ENCODE results near the gene LRIG3. TPM values are rescaled to one million over a fixed set of nuclear protein-coding genes. Genes with fewer than 3 reads are reported as not detected.

LRIG3 gene
- polyA plus RNA-seq, 3 donors, result not detected

DNA sequence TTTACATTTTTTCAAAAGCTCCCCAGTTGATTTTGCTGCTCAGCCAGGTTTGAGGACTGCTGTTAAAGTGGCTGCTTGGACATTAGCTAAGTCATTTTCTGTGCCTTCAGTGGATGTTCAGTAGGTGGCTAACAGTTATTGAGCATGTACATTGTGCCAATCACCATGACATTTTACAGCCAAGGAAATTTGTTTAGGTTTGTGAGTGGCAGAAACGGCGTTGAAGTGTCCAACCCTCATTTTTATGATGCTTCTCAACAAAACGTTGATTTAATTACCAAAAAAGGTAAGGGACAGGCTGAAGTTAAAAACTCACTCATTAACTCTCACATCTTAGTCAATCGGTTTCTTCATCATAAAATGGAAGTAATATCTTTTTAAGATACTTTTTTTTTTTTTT, 37.0 kb upstream of the LRIG3 start:
- H2AFZ ChIP-seq (ENCODE audit: insufficient read depth, low read depth, low read length, poor library complexity, severe bottlenecking), result no peak overlapping the region
- Mint-ChIP-seq H3K4me3 (no peak overlapping the region), H3K27me3 (ENCODE audit: low read depth in 3 of 3) (no peaks in the 10 kb centered on the region), H3K4me1 (no peaks in the 10 kb centered on the region), H3K9me3 (peaks cover 0 to 2% (median 0%) of the 10 kb centered on the region in 7 donors), H3K27ac (no peak overlapping the region), H3K36me3 (no peaks in the 10 kb centered on the region)
- TF ChIP-seq, protein P1, sequence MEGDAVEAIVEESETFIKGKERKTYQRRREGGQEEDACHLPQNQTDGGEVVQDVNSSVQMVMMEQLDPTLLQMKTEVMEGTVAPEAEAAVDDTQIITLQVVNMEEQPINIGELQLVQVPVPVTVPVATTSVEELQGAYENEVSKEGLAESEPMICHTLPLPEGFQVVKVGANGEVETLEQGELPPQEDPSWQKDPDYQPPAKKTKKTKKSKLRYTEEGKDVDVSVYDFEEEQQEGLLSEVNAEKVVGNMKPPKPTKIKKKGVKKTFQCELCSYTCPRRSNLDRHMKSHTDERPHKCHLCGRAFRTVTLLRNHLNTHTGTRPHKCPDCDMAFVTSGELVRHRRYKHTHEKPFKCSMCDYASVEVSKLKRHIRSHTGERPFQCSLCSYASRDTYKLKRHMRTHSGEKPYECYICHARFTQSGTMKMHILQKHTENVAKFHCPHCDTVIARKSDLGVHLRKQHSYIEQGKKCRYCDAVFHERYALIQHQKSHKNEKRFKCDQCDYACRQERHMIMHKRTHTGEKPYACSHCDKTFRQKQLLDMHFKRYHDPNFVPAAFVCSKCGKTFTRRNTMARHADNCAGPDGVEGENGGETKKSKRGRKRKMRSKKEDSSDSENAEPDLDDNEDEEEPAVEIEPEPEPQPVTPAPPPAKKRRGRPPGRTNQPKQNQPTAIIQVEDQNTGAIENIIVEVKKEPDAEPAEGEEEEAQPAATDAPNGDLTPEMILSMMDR (IDR thresholded peaks at IDR 0.05), result no peak
- no peak overlapping the region for H3K9ac ChIP-seq (ENCODE audit: insufficient read depth, low read length, poor library complexity, severe bottlenecking)
- H3K27me3 ChIP-seq (ENCODE audit: control insufficient read depth in 2 of 2, insufficient read depth in 2 of 2, low read length in 2 of 2), result no peaks in the 10 kb centered on the region
- no CpG with 5 or more reads among the region's 4 CpGs for WGBS (ENCODE audit: insufficient coverage)
- intact Hi-C loops (cut with micrococcal nuclease), result no loop called here
- no peak for DNase-seq
- no peaks in the 10 kb centered on the region for H4K20me1 ChIP-seq (ENCODE audit: insufficient read depth, low read length)
- H3K79me2 ChIP-seq (ENCODE audit: insufficient read depth, low read length), result no peaks in the 10 kb centered on the region
- H3K36me3 ChIP-seq (replicated peaks in 1 of 2; ENCODE audit: control insufficient read depth in 1 of 2, insufficient read depth in 2 of 2, low read length in 2 of 2), result no peaks in the 10 kb centered on the region
- no peaks in the 10 kb centered on the region for H3K4me1 ChIP-seq (ENCODE audit: control insufficient read depth in 1 of 2, insufficient read depth in 2 of 2, low read length in 2 of 2)
- no peaks in the 10 kb centered on the region for H3K9me3 ChIP-seq (replicated peaks in 1 of 2; ENCODE audit: control insufficient read depth in 1 of 2, insufficient read depth in 1 of 2, low read length in 2 of 2)
- no peak overlapping the region for H3K4me3 ChIP-seq (replicated peaks in 1 of 3; ENCODE audit: low read depth in 2 of 3, low read length in 3 of 3)
- H3K27ac ChIP-seq (ENCODE audit: low read depth in 1 of 2, low read length in 2 of 2), result no peak overlapping the region
- no peak overlapping the region for H3K4me2 ChIP-seq (replicated peaks; ENCODE audit: extremely low read depth, low read length, poor library complexity, severe bottlenecking)

DNA sequence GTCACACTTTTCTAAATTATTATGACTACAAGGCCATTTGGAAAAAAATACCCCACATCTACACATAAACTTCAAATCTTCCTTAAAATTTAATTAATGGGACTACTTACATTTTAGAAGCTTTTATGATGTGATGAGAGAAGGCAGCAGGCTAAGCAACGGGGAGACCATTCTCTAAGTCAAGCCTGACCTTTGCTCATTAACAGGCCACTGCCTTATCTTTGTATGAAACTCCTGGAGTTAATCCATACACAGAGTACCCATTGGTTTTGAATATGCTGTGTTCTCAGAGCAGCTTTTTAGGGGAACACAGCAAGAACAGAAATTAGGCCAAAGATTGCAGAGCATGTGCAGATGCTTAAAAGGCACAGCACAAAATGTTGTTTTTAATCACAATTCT, 35.5 kb upstream of the LRIG3 start:
- Mint-ChIP-seq H3K4me3 (no peak overlapping the region), H3K27ac (no peak overlapping the region), H3K36me3 (no peaks in the 10 kb centered on the region), H3K27me3 (ENCODE audit: low read depth in 3 of 3) (no peaks in the 10 kb centered on the region), H3K9me3 (peaks cover 0 to 3% (median 0%) of the 10 kb centered on the region in 7 donors), H3K4me1 (no peaks in the 10 kb centered on the region)
- no peak for DNase-seq
- no peak overlapping the region for H3K9ac ChIP-seq (ENCODE audit: insufficient read depth, low read length, poor library complexity, severe bottlenecking)
- no peaks in the 10 kb centered on the region for H3K79me2 ChIP-seq (ENCODE audit: insufficient read depth, low read length)
- H4K20me1 ChIP-seq (ENCODE audit: insufficient read depth, low read length), result no peaks in the 10 kb centered on the region
- no peaks in the 10 kb centered on the region for H3K27me3 ChIP-seq (ENCODE audit: control insufficient read depth in 2 of 2, insufficient read depth in 2 of 2, low read length in 2 of 2)
- no peaks in the 10 kb centered on the region for H3K36me3 ChIP-seq (replicated peaks in 1 of 2; ENCODE audit: control insufficient read depth in 1 of 2, insufficient read depth in 2 of 2, low read length in 2 of 2)
- no peak overlapping the region for H2AFZ ChIP-seq (ENCODE audit: insufficient read depth, low read depth, low read length, poor library complexity, severe bottlenecking)
- WGBS (ENCODE audit: insufficient coverage), result no CpG with 5 or more reads among the region's 1 CpG
- no peak overlapping the region for H3K27ac ChIP-seq (ENCODE audit: low read depth in 1 of 2, low read length in 2 of 2)
- no peaks in the 10 kb centered on the region for H3K4me1 ChIP-seq (ENCODE audit: control insufficient read depth in 1 of 2, insufficient read depth in 2 of 2, low read length in 2 of 2)
- intact Hi-C loops (cut with micrococcal nuclease), result no loop called here
- H3K9me3 ChIP-seq (replicated peaks in 1 of 2; ENCODE audit: control insufficient read depth in 1 of 2, insufficient read depth in 1 of 2, low read length in 2 of 2), result no peaks in the 10 kb centered on the region
- H3K4me3 ChIP-seq (replicated peaks in 1 of 3; ENCODE audit: low read depth in 2 of 3, low read length in 3 of 3), result no peak overlapping the region
- TF ChIP-seq, protein P1 (IDR thresholded peaks at IDR 0.05), result no peak
- no peak overlapping the region for H3K4me2 ChIP-seq (replicated peaks; ENCODE audit: extremely low read depth, low read length, poor library complexity, severe bottlenecking)
